CD4-positive, alpha-beta T cell treated with Interleukin-6 at 100 ng/mL for 8 hours (primary cell): ENCODE measurements around the gene NFIX.

Experiments
- DNase-seq: peaks from one replicate; pipeline ENCODE4 v3.0.0-alpha.2; 2020; ENCODE audit warnings: mixed read lengths, low spot score

The NFIX gene

DNA sequence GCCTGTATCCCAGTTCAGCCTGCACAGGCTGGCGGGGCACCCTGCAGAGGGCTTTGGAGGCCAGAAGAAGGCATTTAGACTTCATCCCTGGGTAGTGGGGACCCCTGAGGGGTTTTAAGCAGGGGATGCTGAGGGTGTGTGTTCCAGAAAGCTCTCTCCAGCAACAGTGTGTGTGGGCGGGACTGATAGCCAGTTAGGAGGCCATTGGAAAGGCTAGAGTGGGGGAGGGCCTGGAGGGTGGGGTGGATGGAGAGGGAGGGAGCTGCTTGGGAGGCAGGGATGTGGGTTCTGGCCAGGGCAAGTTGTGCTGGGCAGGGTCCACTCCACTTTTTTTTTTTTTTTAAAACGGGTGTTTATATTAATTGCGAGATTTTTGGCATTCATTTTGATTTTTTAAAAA, 79.1 kb downstream of the NFIX start:
- no peak for DNase-seq

DNA sequence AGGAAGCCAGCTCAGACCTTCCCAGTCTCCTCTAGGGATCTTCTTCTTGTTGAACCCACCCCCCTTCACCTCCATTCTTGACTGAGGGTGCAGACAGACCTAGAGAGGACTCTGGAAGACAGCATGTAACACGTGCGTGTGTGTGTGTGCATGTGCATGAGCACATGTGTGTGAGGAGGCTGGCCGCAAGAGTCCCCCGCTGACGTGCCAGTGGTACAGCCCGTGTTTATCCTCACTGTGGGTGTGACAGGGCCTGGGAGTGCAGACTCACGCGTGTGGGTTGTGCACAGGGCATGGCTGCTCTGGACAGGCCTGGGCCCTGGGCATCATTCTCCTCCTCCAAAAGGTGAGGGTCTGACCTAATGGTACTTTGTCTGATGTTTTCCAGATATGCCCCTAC, 81.0 kb downstream of the NFIX start:
- DNase-seq: no peak

DNA sequence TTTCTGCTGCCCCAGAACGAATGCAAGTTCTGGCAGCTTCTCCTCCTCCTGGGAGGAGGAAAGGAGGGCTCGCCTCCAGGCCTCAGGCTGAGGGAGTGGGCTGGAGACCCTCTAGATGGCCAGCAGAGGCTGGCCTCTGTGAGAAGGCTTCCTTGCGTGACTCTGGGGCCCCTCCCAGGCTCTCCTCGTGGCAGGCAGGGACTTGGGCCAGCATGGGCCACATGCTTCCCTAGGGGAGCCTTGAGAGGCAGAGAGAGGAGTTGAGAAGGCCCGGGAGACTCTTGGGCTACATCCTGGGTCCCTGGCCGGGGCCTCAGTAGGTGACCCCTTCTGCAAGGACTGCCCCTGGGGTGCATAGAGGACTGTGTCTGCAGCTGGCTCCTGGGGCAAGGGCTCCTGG, 81.5 kb downstream of the NFIX start:
- no peak for DNase-seq

DNA sequence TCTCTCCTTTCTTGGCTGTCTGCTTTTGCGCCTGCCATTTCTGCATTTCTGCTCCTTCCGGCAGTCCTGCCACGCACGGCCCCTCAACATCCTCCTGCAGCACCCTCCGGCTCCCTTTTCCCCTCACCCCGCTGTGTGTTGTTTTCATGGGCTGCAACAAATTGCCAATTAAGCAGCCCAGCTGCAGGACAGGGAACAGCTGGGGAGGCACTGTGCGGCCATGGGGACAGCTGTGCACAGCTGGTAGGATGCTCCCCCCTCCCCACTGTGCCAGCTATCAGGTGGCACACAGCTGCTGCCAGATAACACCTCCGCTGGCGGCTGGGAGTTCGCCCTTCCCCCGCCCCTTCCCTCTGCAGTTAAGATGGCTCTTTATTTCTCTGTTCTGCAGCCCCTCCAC, 82.0 kb downstream of the NFIX start:
- no peak for DNase-seq

DNA sequence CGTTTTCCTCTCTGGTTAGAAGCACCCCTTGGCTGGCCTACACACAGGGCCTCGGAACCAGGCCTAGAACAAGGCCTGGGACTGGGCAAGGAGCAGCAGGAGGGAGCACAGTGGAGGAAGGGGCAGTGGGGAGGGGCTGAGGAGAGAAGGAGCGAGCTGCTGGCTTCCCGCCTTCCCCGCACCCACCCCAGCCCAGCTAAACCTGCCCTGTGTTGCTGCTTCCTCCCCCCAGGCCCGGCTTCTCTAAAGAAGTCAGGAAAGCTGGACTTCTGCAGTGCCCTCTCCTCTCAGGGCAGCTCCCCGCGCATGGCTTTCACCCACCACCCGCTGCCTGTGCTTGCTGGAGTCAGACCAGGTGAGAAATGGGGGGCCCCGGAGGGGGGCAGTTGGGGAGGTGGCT, 83.1 kb downstream of the NFIX start:
- DNase-seq: no peak

DNA sequence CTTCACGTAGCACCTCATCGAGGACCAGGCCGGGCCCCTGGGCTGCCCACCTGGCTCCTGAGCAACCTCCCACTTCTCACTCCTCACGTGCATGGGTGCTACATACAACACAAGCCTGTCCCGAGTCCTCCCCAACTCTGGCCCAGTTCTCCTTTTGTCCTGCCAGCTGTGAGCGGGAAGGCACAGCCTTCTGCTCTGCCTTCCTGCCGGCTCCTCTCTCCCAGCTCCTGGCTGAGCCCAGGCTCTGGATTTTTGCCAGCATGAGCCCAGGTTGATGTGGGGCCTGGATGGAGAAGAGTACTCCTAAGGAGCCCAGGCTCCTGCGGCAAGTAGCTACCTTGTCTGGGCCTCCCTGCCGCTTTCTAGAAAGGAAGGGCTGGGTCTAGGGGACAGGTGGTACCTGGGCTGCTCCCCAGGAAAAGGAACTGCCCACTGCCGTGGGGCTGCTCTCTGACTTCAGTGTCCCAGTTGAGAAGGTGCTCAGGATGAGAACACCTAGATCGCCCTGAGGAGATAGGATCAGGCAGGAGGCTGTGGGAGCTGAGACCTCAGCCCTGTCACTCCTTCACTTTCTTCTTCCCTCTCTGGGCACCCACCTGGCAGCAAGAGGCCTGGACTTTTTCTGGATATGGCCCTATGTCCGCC, 83.7 kb downstream of the NFIX start:
- DNase-seq: no peak

DNA sequence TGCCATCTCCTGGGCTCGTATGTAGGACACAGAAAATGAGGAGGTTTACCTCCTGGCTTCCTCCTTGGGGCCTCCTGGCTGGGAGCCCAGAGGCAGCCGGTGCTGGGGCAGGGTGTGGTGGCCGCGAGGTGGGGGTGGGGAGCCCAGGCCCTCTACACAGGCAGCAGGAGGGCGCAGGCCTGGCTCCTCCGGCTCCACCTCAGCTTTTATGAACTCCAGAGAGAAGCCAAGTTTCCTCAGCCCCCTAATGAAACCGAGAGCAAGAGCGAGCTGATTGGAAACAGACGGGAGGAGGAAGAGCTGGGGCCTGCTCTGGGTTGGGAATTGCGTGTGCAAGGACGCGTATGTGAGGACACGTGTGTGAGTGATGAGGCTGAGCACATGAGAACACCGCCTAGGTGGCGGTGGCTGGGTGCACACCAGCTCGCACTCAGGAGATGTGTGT, 84.3 kb downstream of the NFIX start:
- no peak for DNase-seq

DNA sequence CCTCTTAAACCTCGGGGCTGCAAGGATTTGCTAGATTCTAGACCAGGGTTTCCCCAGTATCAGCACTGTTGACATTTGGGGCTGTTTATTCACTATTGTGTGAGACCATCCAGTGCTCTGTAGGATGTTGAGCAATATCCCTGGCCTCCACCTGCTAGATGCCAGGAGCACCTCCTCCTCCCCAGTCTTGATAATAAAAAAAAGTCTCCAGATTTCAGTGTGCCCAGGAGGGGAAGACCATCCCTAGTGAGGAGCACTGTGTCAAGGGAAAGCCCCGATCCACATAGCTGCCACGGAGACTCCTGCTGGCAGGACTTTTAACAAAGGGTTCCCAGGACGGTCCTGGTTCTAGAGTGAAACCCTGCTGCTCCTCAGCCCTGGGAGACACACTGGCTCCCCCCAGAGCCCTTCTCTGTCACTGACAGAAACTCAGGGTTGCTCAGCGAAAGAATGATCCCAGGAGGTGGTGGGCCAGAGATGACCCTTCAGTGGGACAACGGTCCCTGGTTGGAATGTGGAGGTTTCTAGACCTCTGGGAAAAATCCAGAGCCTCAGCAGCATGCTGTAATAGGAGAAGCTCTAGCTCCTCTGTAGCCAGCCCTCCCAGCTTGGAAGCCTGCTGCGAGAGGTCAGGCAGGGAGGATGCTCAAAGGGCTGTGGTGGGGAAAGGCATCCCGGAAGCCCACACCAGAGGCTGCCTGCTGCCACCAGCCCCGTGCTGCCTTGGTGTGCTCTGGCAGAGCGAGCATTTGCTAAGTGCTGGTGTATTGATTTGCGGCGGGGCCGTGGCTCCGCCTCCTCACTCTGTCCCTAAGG, 87.1 kb downstream of the NFIX start:
- DNase-seq: no peak

DNA sequence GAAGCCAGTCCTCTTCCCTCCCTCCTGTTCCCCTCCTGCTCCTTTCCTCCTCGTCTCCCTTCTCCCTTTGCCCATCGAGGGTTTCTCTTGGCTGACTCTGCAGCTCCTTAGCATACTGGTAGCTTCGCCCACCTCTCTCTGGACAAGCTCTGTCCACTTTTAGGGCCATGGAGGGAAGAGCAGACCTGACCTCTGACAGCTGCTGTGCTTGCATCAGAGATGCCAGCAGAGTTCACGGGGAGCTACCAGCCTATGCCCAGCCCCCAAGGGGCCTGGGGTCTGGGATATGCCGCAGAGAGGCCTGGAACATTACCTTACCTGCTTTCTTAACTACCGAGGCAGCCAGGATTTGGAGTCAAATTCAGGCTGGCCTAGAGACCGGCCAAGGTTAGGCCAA, 87.7 kb downstream of the NFIX start:
- DNase-seq: no peak

DNA sequence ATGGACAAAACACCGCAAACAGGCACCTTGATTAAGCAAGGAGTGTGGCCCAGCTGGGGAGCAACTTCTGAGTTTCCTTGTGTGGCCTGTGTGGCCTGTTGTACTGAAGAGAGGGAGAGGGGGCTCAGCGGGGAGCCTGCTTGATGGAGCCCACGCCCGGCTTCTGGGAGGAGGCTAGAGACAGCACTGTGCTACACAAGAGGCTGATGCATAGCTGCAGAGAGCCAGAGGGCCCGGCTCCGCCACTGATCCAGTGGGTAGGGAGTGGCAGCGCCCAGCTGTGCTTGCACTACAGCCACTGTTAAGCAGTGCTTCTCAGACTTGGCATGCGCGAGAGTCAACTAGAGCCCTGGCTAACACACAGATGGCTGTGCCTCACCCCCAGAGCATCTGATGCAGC, 88.4 kb downstream of the NFIX start:
- DNase-seq: no peak

DNA sequence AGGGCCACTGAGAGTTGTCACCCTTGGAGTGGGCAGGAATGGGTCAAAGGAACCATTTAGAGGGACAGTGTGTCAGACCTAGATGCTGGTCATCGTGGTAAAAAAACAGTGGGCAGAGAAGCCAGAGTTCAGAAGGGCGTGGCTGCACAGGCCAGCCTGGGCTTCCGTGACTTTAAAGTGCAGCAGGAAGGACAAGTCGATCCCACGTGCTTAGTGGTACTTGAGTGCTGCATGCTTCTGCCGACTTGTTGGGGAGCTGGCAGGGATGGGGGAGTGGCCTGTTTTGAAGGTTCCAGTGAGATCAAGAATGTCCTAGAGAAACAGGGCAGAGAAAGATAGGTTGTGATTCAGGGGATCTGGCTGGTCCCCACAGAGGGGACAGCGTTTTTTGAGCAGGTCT, 90.4 kb downstream of the NFIX start:
- no peak for DNase-seq

DNA sequence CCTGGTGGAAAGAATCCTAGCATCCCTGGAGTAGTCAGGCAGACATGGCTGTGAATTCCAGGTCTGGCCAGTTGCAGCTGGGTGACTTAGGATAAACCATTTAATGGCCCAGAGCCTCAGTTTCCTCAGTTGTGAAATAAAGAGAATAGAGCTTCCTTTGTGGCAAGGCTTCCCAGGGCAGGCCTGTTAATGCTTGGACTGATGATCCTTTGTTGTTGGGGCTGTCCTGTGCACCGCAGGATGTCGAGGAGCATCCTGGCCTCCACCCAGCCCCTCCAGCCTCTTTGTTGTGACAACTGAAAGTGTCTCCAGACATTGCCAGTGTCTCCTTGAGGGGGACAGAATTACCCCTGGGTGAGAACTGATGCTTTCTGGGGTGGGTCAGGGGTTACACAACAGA, 91.1 kb downstream of the NFIX start:
- DNase-seq: no peak

DNA sequence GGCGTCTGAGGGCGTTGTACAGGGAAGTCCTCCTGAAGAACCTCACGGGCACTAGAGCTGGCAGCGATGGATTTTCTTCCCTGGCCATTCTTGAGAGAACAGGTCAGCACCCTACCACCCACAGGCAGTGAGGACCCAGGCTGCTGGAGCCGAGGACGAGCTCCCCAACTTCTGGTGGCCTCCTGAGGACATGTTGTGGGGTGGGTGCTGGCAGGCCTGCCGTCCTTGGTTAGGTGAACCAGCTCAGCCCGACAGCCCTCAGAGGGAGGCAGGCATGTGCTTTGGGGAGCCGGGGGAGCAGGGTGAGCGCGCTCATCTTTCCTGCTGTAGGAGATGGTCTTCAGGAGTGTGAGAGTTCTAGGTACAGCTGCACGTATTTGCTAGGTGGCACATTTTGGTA, 92.0 kb downstream of the NFIX start:
- no peak for DNase-seq

DNA sequence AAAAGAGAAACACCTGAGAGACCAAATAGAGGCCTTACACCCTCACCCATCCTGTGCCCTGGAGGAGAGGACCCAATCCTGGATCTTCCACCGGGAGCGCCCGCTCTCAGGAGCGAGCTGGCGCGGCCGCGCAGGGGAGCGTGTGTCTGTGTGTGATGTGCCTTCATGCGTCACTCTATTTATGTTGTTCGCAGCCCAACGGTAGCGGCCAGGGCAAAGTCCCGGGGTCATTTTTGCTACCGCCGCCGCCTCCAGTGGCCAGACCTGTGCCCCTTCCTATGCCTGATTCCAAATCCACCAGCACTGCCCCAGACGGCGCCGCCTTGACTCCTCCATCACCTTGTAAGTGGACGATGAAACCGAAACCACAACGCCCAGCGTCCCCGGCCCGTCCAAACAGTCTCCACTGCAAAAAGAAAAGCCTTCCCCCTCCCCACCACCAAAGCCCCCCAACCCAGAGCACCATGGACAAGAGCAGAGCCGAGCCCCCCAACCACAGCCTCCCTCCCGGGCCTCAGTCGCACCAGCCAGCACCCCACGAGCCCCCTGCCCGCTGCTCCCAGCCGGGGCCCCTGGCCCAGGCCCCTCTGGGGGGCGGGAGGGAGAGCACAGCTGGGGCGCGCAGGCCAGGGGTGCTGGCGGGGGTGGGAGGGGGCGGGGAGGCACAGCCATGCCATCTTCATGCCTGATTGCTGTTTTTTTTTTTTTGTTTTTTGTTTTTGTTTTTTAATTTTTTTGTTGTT, 92.7 kb downstream of the NFIX start:
- no peak for DNase-seq

DNA sequence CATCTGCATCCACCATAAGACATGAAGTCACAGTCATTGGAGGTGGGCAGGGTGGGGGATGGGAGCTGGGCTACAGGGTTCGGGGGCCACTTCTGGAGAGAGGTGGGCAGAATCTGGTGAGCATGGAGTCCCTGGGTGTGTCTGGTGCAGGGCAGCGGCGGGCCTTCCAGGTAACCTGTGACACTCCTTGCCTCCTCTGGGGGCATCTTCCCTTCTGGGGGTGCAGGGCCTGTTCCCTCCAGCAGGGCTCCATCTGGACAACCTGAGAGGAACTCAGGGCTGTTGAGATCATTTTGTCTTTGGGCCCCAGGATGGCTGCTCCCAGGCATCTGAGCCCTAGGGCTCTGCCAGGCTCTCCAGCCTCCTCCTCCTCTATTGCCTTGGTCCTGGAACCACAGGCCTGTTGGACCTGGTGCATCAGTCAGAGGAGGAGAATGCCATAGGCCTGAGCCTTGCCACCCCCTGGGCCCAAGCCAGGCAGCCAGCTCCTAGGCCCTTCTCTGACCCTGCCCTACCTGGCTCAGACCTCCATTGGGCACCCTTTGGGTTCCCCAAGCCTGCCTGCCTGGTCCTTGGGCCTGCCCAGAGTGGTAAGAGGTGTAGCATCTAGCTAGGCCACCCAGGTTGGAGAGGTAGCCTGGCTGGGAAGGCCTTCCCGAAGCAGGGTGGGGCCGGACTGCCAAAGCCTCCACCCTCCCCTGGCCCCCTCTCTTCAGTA, 94.0 kb downstream of the NFIX start:
- no peak for DNase-seq

DNA sequence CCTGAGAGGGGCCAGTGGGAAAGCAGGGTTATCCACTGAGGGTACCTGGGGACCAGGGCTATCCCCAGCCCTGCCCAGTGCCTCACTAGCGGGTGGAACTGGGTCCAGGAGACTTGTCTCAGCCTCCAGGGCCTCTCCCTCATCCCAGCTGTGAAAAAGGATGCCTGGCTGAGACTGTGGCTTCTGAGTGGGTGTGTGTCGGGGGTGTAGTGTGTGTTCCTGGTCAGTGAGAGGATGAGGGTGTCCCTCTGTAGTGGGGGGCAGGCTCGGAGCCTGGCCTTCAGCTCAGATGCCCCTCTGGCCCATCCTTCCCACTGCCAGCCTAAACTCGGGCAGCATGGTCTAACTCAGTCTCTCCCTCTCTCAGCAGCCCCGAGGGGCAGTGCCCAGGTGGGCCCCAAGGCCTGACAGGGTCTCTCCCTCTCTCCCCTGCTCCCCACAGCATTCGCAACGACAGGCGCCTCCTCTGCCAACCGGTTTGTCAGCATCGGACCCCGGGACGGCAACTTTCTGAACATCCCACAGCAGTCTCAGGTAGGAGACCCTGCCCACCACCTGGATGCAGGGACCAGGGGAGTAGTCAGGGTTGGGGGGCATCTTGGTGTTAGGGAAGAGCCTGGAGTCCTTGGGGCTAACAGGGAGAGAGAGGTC, 94.7 kb downstream of the NFIX start:
- no peak for DNase-seq

DNA sequence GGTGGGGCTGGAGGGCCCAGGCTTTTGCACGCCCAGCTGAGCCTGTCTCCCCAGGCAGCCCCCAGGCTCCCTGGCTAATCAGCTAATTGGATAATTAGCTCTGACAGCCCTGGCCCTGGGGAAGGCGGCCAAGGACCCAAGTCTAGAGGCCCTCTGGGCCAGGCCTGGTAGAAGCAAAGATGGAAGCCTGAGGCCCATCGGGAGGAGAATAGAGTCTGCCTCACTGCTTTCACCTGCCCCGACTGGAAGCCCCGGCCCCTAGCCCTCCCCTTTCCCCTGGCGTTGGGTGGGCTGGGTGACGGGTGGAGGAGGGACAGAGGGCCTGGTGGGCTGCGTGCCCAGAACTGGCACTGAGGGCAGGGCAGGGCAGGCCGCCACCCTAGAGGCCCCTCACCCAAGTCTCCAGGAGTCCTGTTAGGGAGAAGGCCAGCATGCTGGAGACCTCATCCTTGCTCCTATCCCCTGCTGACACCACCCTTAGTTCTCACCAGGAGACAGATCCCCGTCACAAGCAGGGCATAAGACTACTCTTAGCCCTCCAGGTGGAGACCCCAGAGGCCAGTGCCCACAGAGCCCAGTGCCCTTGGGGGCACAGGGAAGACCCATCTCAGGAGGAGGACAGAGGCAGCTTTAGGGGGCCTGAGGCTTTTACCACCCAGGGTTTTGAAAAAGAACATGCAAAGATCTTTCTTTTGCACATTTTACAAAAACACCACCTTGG, 95.4 kb downstream of the NFIX start:
- DNase-seq: no peak

DNA sequence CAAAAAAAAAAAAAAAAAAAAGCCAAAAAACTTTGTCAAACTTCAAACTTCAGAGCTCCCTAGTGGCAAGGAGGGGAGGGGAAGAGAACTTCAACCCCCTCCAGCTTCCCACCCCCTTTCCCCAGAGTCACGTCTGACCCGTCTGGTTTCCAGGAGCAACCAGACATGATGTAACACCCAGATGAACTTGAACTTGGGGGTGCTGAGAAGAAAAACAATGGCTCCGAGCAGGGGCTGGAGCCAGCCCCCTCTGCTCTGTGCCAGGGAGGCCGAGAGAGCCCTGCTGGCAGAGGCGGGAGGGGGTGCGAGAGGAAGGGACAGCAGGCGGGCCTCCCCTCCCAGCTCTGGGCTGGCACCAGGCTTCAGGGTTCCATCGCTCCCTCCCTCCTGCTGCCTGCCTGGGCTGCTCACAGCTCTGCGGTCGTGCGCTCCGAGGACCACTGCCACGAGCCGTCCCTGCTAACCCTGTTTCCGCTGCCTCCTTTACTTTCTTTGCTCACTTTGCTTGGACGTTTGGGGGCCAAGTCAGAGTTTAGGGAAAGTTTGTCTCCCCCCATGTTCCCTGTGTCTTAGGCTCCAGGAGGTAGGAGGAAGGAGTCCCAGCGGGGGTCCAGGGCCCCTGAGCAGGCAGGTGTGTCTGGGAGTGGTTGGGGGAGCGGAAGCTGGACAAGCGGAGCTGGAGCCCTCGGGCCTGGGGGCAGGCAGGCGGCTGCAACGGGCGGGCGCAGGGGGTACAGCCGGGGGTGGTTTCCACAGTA, 96.3 kb downstream of the NFIX start:
- DNase-seq: no peak

DNA sequence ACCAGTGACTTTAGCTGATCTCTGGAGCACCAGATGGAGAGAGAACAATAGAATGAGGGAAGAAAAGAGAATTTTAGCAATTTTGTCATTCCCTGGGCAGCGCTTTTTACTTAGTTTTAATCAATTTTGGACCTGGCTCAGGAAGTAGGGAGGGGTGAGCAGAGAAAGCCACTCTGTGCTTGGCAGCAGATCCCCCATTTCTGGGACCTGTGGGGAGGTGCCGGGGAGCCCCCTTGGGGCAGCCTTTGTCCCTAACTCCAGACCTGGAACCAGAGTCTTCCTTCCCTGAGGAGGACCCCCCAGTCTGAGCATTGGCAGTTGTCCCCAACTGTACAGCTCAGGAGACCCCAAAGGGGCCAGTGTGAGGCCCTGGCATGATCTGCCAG, 96.9 kb downstream of the NFIX start:
- no peak for DNase-seq

DNA sequence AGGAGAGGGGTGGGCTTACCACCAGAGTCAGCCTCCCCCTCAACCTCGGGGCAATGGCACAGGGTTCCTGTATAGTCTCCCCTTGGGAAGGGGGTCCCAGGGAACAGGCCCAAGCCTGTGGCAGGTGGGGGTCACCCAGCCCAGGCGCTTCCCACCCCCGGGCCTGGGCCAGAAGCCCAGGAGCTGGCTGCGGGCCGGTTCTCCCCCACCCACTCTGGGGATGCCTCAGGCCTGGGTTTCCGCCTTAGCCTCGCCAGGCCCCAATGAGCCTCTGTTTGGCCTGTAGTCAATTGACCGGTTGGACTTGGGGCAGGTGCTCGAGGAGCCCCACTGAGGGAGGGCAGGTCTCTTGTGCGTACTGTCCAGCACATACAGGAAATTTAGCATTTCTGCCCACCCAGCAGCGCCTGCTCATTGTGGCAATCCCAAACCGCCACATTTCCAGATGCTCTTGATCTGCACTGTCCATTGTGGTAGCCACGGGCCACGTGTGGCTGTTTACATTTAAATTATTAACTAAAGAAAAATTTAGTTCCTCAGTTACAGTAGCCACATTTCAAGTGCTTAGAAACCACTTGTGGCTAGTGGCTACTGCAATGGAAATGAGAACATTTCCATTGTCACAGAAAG, 97.4 kb downstream of the NFIX start:
- no peak for DNase-seq
